Thyroid gland (tissue), 4 donors: ENCODE data around the gene SLC9B1.
"Not testable (repeated sequence)": the region's sequence is repeated elsewhere in the genome, so short reads cannot be mapped to it uniquely, and the experiment has no call there.

Experiments used
- POLR2A ChIP-seq, 2 donors: fragments of 450-650 bp; IDR thresholded peaks; one replicate each; pipeline ENCODE4 v1.6.1; 2017; ENCODE audit warnings: antibody characterized with exemption in 2 of 2, mild to moderate bottlenecking in 2 of 2, moderate library complexity in 1 of 2
- TF ChIP-seq, protein P1 (sequence below), 6 experiments: fragments of 200-600 bp in 3 of 6; fragments of 450-650 bp in 3 of 6; sonication (generic) in 3 of 6; IDR thresholded peaks; one replicate each; pipeline ENCODE4 v1.5.1; 2016 to 2019; ENCODE audit warnings: antibody characterized with exemption in 6 of 6, mild to moderate bottlenecking in 2 of 6, inconsistent platforms in 1 of 6, moderate library complexity in 1 of 6

DNA sequence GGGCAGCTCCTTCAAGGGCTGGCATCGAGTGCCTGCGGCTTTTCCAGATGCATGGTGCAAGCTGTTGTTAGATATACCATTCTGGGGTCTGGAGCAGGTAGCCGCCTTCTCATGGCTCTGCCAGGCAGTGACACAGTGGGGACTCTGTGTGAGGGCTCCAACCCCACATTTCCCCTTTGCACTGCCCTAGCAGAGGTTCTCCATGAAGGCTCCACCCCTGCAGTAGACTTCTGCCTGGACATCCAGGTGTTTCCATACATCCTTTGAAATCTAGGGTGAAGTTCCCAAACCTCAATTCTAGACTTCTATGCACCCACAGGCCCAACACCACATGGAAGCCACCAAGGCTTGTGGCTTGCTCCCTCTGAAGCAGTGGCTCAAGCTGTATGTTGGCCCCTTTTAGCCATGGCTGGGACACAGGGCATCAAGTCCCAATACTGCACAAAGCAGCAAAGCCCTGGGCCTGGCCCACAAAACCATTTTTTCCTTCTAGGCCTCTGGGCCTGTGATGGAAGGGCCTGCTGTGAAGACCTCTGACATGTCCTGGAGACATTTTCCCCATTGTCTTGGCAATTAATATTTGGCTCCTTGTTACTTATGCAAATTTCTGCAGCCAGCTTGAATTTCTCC, 141.9 kb downstream of the SLC9B1 start:
- TF ChIP-seq, protein P1, sequence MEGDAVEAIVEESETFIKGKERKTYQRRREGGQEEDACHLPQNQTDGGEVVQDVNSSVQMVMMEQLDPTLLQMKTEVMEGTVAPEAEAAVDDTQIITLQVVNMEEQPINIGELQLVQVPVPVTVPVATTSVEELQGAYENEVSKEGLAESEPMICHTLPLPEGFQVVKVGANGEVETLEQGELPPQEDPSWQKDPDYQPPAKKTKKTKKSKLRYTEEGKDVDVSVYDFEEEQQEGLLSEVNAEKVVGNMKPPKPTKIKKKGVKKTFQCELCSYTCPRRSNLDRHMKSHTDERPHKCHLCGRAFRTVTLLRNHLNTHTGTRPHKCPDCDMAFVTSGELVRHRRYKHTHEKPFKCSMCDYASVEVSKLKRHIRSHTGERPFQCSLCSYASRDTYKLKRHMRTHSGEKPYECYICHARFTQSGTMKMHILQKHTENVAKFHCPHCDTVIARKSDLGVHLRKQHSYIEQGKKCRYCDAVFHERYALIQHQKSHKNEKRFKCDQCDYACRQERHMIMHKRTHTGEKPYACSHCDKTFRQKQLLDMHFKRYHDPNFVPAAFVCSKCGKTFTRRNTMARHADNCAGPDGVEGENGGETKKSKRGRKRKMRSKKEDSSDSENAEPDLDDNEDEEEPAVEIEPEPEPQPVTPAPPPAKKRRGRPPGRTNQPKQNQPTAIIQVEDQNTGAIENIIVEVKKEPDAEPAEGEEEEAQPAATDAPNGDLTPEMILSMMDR (IDR thresholded peaks at IDR 0.05), result not testable (repeated sequence)
- not testable (repeated sequence) for TF ChIP-seq POLR2A (IDR thresholded peaks at IDR 0.05)
